Stimulated activated naive B cell treated with anti-CD40 and anti-IgM and Interleukin-4, amounts not matched to agents 10 μg/mL and 1 μg/mL and 100 μg/mL, for 72 hours (primary cell): Measurements from ENCODE around the gene SSBP3.

ENCODE experiments used
- ATAC-seq, 2 donors: fragments of 150-1000 bp; cut with Tn5 transposase; replicated peaks; 2 replicates each; pipeline ENCODE4 v1.10.0; 2021; ENCODE audit warnings: moderate library complexity in 1 of 2
- DNase-seq: peaks from one replicate; pipeline ENCODE4 v3.0.0; 2021
- H3K27ac Mint-ChIP-seq: one replicate; pipeline ENCODE4 v1.8.0; 2022; ENCODE audit warnings: mild to moderate bottlenecking, mixed read lengths
- H3K27me3 Mint-ChIP-seq, 2 donors: one replicate each; pipeline ENCODE4 v1.8.0; 2022; ENCODE audit warnings: mixed read lengths in 2 of 2
- H3K36me3 Mint-ChIP-seq, 2 donors: one replicate each; pipeline ENCODE4 v1.8.0; 2022; ENCODE audit warnings: mixed read lengths in 2 of 2, mild to moderate bottlenecking in 1 of 2
- H3K4me1 Mint-ChIP-seq, 2 donors: one replicate each; pipeline ENCODE4 v1.8.0; 2022; ENCODE audit warnings: mixed read lengths in 2 of 2, mild to moderate bottlenecking in 1 of 2
- H3K4me3 Mint-ChIP-seq, 2 donors: one replicate each; pipeline ENCODE4 v1.8.0; 2022; ENCODE audit warnings: mild to moderate bottlenecking in 2 of 2, mixed read lengths in 2 of 2, moderate library complexity in 1 of 2
- H3K9me3 Mint-ChIP-seq, 2 donors: one replicate each; pipeline ENCODE4 v1.8.0; 2022; ENCODE audit warnings: mixed read lengths in 2 of 2, mild to moderate bottlenecking in 1 of 2

SSBP3 gene

DNA sequence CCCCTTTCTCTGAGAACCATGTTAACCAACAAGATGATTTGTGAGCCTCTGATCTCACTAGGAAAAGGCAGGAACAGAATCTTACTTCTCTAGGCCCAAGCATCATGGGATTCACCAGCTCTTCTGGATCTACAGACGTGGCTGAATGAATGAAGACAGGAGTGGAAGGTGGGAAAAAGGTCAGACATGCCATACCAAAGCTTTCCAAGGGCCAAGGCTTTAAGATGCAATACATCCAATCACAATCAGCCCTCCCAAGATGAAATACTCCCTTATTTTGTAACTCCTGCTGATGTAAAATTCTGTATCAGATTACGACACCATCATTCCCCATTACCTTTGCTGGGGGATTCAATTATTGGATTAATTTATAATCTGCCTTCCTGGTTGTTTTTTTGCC is 80.9 kb downstream of the SSBP3 start:
- H3K36me3 Mint-ChIP-seq = no peaks in the 10 kb centered on the region
- DNase-seq (no peak), ATAC-seq (no peak)
- peaks cover 0 to 4% of the 10 kb centered on the region in 2 donors for H3K4me1 Mint-ChIP-seq
- no peak overlapping the region for H3K4me3 Mint-ChIP-seq
- no peaks in the 10 kb centered on the region for H3K27me3 Mint-ChIP-seq
- H3K9me3 Mint-ChIP-seq = no peaks in the 10 kb centered on the region
- H3K27ac Mint-ChIP-seq = no peak overlapping the region

GRCh38 chr1:54324251-54325140 is 81.7 kb downstream of the SSBP3 start:
- Mint-ChIP-seq H3K36me3 (no peaks in the 10 kb centered on the region), H3K9me3 (no peaks in the 10 kb centered on the region), H3K4me1 (peaks cover 0 to 4% of the 10 kb centered on the region in 2 donors), H3K27me3 (no peaks in the 10 kb centered on the region), H3K4me3 (no peak overlapping the region), H3K27ac (no peak overlapping the region)
- DNase-seq (no peak), ATAC-seq (no peak)

DNA sequence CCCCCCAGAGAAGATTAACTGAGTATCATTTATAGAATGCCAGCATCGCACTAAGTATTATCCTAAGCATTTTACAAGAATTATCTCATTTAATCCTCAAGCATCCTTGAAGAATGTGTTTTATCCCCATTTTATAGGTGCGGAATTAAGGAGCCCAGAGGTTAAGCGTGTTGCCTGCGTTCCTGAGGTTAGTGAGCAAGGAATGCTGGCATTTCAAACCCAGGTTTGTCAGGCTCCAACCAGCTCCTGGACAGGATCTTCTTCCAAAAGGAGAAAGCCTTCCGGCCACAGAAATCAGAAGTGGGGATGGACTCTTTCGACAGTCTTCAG is 82.3 kb downstream of the SSBP3 start:
- Mint-ChIP-seq H3K36me3 (no peaks in the 10 kb centered on the region), H3K4me1 (peaks cover 0 to 4% of the 10 kb centered on the region in 2 donors), H3K27ac (no peak overlapping the region), H3K9me3 (no peaks in the 10 kb centered on the region), H3K4me3 (no peak overlapping the region), H3K27me3 (no peaks in the 10 kb centered on the region)
- DNase-seq (no peak), ATAC-seq (no peak)

DNA sequence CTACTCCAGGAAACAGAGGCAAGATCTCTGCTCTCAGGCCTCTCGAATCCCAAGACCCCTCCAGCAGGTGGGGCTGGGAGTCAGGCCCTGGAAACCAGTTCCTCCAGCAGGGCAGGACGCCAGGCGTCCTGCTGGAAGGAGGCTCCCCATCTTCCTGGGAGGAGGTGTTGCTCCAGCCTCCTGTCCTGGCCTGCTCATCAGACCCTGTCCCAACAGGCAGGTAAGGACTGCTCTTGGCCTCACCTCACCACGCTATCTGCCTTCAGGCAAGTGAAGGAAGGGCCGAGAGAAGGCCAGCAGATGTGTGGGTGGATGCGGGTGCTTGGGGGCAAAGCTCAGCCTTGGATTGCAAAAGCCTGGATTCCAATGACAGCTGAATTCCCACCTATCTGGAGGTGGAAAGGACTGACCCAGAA is 82.9 kb downstream of the SSBP3 start:
- Mint-ChIP-seq H3K4me3 (no peak overlapping the region), H3K4me1 (peaks cover 0 to 4% of the 10 kb centered on the region in 2 donors), H3K27ac (no peak overlapping the region), H3K27me3 (no peaks in the 10 kb centered on the region), H3K36me3 (no peaks in the 10 kb centered on the region), H3K9me3 (no peaks in the 10 kb centered on the region)
- ATAC-seq = no peak
- DNase-seq = no peak

- no peaks in the 10 kb centered on the region for H3K27me3 Mint-ChIP-seq
- H3K9me3 Mint-ChIP-seq = no peaks in the 10 kb centered on the region
- ATAC-seq (no peak), DNase-seq (no peak)
- no peaks in the 10 kb centered on the region for H3K4me1 Mint-ChIP-seq
- no peaks in the 10 kb centered on the region for H3K36me3 Mint-ChIP-seq
- H3K4me3 Mint-ChIP-seq = no peak overlapping the region
- no peak overlapping the region for H3K27ac Mint-ChIP-seq
These were observed 87.9 kb downstream of the SSBP3 start for GRCh38 chr1:54318246-54318814.

- Mint-ChIP-seq H3K27ac (no peak overlapping the region), H3K9me3 (no peaks in the 10 kb centered on the region), H3K27me3 (no peaks in the 10 kb centered on the region), H3K4me3 (no peak overlapping the region), H3K4me1 (no peaks in the 10 kb centered on the region), H3K36me3 (no peaks in the 10 kb centered on the region)
- DNase-seq (no peak), ATAC-seq (no peak)
These were observed 89.1 kb downstream of the SSBP3 start for GRCh38 chr1:54317084-54317483.

GRCh38 chr1:54315099-54315498 is 91.1 kb downstream of the SSBP3 start:
- H3K4me3 Mint-ChIP-seq = no peak overlapping the region
- ATAC-seq (no peak), DNase-seq (no peak)
- peaks cover 0 to 4% of the 10 kb centered on the region in 2 donors for H3K4me1 Mint-ChIP-seq
- H3K27me3 Mint-ChIP-seq = no peaks in the 10 kb centered on the region
- no peak overlapping the region for H3K27ac Mint-ChIP-seq
- H3K9me3 Mint-ChIP-seq = no peaks in the 10 kb centered on the region
- H3K36me3 Mint-ChIP-seq = no peaks in the 10 kb centered on the region

DNA sequence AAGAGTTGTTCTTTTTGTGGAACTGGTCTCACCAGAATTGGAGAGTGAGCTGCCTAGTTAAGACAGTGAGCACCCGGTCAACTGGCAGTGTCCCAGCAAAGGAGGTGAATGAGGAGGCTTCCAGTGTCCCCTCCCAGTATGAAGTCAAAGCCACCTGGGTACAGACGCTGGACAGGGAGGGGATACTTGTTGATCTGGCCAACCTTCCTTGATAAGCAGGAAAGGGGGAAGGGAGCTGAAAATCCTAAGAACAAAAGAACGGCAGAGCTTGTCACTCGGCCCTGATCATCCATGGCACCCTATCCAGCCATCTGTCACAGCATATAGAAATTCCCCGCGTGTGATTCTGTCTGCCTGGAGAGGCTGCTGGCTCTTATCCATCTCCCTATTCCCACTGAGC is 91.5 kb downstream of the SSBP3 start:
- ATAC-seq = no peak
- no peak overlapping the region for H3K27ac Mint-ChIP-seq
- H3K27me3 Mint-ChIP-seq = no peaks in the 10 kb centered on the region

DNA sequence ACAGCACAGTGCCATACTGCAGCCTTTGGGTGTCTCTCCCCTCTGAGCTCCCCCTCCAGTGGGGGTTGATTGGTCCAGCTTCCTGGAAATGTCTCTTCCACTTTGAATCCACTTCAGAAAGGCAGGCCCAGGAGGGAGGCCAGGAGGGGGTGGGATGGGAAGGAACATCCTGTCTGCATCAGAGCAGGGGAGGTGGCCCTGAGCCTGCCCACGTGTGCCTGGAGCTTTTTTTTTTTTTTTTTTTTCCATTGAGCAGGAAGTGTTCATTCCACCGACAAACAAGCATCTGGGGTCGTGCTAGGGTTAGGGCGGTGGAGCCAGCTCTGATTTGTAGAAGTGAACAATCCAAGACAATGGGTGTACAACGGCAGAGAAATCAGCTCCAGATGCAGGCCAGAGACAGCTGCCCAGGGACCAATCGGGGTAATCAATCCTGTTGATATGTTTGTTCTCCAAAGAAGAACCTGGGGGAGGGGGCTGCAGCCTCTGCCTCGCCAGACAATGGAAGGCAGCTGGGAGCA is 93.3 kb downstream of the SSBP3 start:
- peak overlapping the region; percentile 62 for H3K27ac Mint-ChIP-seq

More for the DNA sequence above, 91.5 kb downstream of the SSBP3 start:
- no peak for DNase-seq
- Mint-ChIP-seq H3K36me3 (no peaks in the 10 kb centered on the region), H3K4me3 (no peak overlapping the region), H3K4me1 (peaks cover 0 to 4% of the 10 kb centered on the region in 2 donors), H3K9me3 (no peaks in the 10 kb centered on the region)

DNA sequence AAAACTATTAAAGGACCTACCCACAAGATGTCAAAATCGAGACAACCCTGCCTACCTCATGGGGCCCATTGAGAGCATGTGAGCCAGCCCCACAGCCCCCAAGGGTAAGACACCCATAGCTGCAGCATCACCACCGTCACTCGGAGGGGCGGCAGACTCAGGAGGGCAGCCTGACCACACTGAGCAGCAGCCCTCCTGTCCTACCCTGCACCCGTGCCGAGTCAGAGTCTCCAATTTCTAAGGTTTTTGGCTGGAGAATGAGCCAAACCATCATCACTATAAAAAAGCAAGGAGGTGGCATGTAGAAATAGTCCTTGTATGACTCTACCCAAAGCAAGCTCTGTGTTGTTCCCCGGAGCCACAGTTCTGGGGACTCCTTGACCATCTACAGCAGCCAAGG is 94.7 kb downstream of the SSBP3 start:
- no peaks in the 10 kb centered on the region for H3K9me3 Mint-ChIP-seq
- H3K27me3 Mint-ChIP-seq = no peaks in the 10 kb centered on the region
- DNase-seq (no peak), ATAC-seq (no peak)
- H3K36me3 Mint-ChIP-seq = peaks cover 0 to 4% of the 10 kb centered on the region in 2 donors
- peaks cover 0 to 8% of the 10 kb centered on the region in 2 donors for H3K4me1 Mint-ChIP-seq
- no peak overlapping the region for H3K27ac Mint-ChIP-seq
- H3K4me3 Mint-ChIP-seq = no peak overlapping the region

More for the DNA sequence above, 93.3 kb downstream of the SSBP3 start:
- DNase-seq (no peak), ATAC-seq (no peak)
- no peaks in the 10 kb centered on the region for H3K36me3 Mint-ChIP-seq
- H3K4me3 Mint-ChIP-seq = no peak overlapping the region
- peaks cover 0 to 4% of the 10 kb centered on the region in 2 donors for H3K4me1 Mint-ChIP-seq
- no peaks in the 10 kb centered on the region for H3K9me3 Mint-ChIP-seq
- no peaks in the 10 kb centered on the region for H3K27me3 Mint-ChIP-seq

- Mint-ChIP-seq H3K36me3 (peaks cover 0 to 4% of the 10 kb centered on the region in 2 donors), H3K9me3 (no peaks in the 10 kb centered on the region), H3K4me1 (peaks cover 0 to 8% of the 10 kb centered on the region in 2 donors), H3K4me3 (no peak overlapping the region), H3K27me3 (no peaks in the 10 kb centered on the region), H3K27ac (no peak overlapping the region)
- ATAC-seq = no peak
- no peak for DNase-seq
These were observed 95.5 kb downstream of the SSBP3 start for GRCh38 chr1:54310439-54311328.

DNA sequence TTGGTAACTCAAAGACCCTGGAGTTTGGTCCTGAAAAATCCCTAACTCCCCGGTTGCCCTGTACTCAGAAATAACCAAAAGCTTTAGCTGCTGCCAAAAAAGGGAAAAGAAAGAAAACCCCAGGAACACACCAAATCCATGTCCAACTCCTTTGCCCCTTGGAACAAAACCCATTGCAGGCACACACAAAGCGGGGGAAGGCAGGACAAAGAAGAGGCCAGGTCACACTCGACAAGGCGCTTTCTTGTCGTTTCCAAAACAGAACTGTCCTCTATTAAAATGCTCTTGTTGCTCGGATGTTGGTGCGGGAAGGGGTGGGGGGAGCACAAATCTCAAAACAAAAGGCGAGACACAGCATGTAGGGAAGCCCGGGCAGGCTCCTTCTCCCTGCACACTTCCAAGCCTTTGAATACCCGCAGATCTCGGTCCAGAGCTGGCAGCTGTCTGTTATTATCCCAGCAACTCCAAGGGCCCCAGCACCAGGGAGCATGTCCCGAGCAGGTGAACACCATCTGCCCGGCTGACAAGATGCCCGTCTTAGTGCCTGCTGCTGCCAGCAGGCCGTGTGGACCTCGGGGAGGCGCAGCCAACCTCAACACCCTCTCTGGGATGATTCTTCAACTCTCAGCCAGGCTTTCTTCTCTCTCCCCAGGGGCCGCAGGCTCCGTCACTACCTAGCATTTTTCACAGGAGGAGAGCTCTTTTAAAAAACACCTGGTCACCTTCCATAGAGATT is 96.4 kb downstream of the SSBP3 start:
- H3K36me3 Mint-ChIP-seq = peaks cover 0 to 4% of the 10 kb centered on the region in 2 donors
- peaks cover 0 to 8% of the 10 kb centered on the region in 2 donors for H3K4me1 Mint-ChIP-seq
- ATAC-seq (no peak), DNase-seq (no peak)
- H3K4me3 Mint-ChIP-seq = no peak overlapping the region
- H3K27ac Mint-ChIP-seq = no peak overlapping the region
- H3K9me3 Mint-ChIP-seq = no peaks in the 10 kb centered on the region
- no peaks in the 10 kb centered on the region for H3K27me3 Mint-ChIP-seq

DNA sequence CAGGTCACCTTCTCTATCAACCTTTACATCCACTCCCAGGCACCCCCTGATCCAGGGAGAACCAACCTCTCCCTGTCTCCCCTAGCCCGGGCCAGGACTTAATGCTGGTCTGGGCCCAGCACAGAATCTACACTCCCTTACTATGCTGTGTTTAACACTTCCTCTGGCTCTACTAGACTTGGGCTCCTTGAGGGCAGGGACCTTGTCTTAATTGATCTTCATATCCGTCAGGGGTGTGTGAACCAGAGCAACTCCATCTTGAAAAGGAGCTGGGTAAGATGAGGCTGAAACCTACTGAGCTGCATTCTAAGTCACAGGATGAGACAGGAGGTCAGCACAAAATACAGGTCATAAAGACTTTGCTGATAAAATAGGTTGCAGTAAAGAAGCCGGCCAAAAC is 98.9 kb downstream of the SSBP3 start:
- H3K9me3 Mint-ChIP-seq = no peaks in the 10 kb centered on the region
- peaks cover 0 to 10% of the 10 kb centered on the region in 2 donors for H3K4me1 Mint-ChIP-seq
- no peaks in the 10 kb centered on the region for H3K27me3 Mint-ChIP-seq
- DNase-seq = no peak
- H3K4me3 Mint-ChIP-seq = no peak overlapping the region
- peak overlapping the region; percentile 15 for H3K27ac Mint-ChIP-seq
- ATAC-seq = no peak
- peaks cover 0 to 4% of the 10 kb centered on the region in 2 donors for H3K36me3 Mint-ChIP-seq
